ENCODE measurements around the gene PCDHA6.
"Not testable (repeated sequence)": the region's sequence is repeated elsewhere in the genome, so short reads cannot be mapped to it uniquely, and the experiment has no call there.

PCDHA6 gene

DNA sequence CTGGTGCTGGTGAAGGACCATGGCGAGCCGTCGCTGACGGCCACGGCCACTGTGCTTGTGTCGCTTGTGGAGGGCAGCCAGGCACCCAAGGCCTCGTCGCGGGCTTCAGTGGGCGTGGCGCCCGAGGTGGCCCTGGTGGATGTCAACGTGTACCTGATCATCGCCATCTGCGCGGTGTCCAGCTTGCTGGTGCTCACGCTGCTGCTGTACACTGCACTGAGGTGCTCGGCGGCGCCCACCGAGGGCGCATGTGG is 30.2 kb downstream of the PCDHA6 start:
- DNase-seq, result no peak

DNA sequence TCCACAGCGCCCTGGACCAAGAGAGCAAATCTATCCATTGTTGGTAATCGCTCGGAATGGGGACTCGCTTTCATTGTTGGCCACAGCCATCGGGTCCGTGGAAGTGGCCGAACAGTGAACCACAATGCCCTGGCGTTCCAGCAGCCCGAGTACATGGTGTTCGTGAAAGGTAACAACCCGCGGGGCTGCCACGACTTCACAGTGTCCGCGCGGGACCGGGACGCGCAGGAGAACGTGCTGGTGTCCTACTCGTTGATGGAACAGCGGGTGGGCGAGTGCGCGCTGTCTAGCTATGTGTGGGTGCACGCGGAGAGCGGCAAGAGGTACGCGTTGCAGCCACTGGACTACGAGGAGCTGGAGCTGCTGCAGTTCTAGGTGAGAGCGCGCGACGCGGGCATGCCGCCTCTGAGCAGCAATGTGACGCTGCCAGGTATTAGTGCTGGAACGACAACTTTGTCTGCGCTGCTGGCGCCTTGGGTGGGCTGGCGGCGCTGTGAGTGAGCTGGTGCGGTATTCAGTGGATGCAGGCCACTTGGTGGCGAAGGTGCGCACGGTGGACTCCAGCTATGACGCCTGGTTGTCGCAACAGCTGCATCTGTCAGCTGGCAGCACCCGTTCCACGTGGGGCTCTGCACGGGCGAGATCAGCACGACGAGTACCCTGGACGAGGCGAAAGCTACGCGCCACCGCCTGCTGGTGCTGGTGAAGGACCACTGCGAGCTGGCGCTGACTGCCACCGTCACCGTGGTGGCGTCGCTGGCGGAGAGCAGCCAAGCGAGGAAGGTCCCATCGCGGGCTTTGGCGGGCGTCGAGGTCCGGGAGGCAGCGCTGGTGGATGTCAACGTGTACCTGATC is 34.9 kb downstream of the PCDHA6 start:
- DNase-seq, result no peak

DNA sequence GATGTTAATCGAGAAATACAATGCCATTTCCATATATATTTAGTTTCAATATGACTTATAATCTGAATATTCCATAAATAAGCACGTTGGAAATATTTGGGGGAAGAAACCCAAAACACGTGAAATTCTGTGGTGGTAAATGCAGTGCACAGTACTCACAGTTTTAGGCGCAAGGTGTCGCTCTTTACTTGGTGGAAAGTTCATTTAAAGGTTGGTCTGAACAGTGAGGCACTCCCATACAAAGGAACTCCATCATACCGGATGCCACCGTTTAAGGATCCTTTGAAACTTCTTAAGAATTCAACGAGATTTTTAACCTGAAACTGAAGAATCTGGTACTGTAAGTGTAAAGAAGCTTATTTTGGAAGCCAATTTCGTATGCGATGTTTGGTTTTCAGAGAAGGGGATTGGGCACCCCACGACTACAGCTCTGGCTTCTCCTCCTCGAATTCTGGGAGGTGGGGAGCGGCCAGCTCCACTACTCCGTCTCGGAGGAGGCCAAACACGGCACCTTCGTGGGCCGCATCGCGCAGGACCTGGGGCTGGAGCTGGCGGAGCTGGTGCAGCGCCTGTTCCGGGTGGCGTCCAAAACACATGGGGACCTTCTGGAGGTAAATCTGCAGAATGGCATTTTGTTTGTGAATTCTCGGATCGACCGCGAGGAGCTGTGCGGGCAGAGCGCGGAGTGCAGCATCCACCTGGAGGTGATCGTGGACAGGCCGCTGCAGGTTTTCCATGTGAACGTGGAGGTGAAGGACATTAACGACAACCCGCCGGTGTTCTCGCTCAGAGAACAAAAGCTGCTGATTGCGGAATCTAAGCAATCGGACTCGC is 41.2 kb downstream of the PCDHA6 start, which contains the start of gene PCDHA11:
PCDHA11 (plus strand) TSS at position 237 of the 834 bp plus-strand sequence; CDS start at position 384, 147 bp downstream.
- DNase-seq, result no peak

DNA sequence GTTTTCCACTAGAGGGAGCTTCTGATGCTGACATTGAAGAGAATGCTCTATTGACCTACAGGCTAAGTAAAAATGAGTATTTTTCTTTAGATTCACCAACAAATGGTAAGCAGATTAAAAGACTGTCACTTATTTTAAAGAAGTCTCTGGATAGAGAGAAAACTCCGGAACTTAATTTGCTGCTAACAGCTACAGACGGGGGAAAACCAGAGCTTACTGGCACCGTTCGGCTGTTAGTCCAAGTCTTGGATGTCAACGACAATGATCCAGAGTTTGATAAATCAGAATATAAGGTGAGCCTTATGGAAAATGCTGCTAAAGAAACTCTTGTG is 41.8 kb downstream of the PCDHA6 start:
- no peak for DNase-seq

DNA sequence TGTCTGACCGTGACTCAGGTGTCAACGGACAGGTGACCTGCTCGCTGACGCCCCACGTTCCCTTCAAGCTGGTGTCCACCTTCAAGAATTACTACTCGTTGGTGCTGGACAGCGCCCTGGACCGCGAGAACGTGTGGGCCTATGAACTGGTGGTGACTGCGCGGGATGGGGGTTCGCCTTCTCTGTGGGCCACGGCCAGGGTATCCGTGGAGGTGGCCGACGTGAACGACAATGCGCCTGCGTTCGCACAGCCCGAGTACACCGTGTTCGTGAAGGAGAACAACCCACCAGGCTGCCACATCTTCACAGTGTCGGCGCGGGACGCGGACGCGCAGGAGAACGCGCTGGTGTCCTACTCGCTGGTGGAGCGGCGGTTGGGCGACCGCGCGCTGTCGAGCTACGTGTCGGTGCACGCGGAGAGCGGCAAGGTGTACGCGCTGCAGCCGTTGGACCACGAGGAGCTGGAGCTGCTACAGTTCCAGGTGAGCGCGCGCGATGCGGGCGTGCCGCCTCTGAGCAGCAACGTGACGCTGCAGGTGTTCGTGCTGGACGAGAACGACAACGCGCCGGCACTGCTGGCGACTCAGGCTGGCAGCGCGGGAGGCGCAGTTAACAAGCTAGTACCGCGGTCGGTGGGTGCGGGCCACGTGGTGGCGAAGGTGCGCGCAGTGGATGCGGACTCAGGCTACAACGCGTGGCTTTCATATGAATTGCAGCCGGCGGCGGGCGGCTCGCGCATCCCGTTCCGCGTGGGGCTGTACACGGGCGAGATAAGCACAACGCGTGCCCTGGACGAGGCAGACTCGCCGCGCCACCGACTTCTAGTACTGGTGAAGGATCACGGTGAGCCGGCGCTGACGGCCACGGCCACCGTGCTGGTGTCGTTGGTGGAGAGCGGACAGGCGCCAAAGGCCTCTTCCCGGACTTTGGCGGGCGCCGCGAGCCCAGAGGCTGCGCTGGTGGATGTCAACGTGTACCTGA is 42.8 kb downstream of the PCDHA6 start:
- DNase-seq, result no peak

DNA sequence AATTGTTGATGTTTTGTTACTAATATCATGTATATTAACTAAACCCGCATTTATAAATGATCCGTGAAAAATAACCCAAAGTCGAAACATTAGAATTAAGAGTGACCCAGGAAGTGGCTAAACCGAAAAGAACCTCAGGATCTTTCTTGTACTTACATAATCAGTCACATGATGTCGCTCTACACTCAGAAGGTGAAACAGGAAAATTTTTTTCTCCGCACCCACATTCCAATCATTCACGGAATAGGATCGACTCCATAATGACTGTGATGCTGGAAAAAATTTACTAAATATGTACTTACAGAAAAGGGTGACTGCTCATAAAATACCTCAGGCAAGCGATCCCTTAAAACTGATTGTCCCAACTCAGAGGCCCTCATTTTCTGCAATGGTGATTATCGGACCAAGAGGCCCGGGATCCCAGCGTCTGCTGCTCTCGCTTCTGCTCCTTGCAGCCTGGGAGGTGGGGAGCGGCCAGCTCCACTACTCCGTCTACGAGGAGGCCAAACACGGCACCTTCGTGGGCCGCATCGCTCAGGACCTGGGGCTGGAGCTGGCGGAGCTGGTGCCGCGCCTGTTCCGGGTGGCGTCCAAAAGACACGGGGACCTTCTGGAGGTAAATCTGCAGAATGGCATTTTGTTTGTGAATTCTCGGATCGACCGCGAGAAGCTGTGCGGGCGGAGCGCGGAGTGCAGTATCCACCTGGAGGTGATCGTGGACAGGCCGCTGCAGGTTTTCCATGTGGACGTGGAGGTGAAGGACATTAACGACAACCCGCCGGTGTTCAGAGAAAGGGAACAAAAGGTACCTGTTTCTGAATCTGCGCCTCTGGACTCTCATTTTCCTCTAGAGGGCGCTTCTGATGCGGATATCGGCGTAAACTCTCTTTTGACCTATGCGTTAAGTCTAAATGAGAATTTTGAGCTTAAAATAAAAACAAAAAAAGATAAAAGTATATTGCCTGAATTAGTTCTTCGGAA is 47.6 kb downstream of the PCDHA6 start, which contains the start of gene PCDHA12:
PCDHA12 (plus strand) TSS at position 224 of the 981 bp plus-strand sequence; CDS start at position 389, 165 bp downstream.
- no peak for DNase-seq

DNA sequence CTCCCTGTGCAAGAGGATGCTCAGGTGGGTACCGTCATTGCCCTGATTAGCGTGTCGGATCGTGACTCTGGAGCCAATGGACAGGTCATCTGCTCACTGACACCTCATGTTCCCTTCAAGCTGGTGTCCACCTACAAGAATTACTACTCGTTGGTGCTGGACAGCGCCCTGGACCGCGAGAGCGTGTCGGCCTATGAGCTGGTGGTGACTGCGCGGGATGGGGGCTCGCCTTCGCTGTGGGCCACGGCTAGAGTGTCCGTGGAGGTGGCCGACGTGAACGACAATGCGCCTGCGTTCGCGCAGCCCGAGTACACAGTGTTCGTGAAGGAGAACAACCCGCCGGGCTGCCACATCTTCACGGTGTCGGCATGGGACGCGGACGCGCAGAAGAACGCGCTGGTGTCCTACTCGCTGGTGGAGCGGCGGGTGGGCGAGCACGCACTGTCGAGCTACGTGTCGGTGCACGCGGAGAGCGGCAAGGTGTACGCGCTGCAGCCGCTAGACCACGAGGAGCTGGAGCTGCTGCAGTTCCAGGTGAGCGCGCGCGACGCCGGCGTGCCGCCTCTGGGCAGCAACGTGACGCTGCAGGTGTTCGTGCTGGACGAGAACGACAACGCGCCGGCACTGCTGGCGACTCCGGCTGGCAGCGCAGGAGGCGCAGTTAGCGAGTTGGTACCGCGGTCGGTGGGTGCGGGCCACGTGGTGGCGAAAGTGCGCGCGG is 48.9 kb downstream of the PCDHA6 start:
- DNase-seq, result not testable (repeated sequence)

DNA sequence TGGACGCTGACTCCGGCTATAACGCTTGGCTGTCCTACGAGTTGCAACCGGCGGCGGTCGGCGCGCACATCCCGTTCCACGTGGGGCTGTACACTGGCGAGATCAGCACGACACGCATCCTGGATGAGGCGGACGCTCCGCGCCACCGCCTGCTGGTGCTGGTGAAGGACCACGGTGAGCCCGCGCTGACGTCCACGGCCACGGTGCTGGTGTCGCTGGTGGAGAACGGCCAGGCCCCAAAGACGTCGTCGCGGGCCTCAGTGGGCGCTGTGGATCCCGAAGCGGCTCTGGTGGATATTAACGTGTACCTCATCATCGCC is 49.5 kb downstream of the PCDHA6 start:
- no peak for DNase-seq
